GM19193 (cell line): ENCODE data around the gene OTUB2.

ENCODE experiments used
- POLR2A ChIP-seq: IDR thresholded peaks from 4 replicates; pipeline ENCODE4 v1.6.1; 2011; ENCODE audit not compliant: insufficient read depth, insufficient read length; ENCODE audit errors: extremely low read depth

Gene OTUB2

DNA sequence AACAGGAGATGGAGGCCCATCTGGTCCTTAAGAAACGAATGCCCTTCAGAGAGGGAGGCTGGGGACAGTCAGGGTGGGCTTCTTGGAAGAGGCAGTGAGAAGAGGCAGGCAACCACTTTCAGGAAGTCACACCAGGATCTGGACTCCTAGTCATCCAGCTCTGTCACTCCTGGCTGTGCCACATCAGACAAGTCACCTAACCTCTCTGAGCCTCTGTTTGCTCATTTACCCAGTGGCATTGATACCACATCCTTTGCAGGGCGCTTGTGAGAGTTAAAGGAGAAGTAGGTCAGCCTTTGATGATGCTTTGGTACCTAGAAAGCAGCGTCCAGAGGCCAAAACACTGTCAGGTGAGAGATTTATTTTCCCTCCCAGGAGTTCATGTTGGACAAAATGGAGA, 17.9 kb upstream of the OTUB2 start:
- no peak for TF ChIP-seq POLR2A

DNA sequence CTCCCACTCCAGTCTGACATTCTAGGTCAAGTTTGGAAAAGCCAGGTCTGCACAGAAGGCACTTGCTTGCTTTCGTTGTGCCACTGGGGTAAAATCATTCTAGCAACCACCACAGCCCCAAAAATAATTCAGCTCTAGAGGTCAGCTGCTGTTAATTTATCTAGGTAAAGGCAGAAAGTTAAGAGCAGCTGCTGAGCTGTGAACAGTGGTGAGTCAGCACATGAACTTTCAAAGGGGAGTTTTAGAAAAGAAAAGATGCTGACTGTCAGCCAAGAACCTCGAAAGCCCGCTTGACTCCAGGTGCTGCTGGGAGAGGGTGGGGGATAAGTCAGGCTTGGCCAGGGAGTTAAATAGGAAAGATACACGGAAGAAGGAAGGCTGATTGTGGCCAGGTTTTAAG, 16.4 kb upstream of the OTUB2 start:
- no peak for TF ChIP-seq POLR2A

DNA sequence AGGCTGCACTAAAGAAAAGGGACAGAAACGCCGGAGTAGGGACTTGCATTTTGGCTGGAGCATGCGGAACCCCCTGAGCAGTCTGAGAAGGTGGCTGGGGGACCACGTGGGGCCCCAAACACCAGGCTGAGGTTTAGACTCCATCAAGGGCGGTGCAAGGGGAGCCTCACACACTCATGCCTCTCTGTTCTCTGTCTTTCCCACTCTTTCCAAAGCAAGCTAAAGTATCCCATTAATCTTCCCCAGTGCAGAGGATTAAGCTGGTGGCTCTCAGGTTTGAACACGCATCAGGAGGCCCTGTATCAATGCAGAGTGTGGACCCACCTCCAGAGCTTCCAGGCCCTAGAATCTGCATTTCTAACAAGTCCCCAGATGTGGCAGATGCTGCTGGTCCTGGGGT, 15.5 kb upstream of the OTUB2 start:
- no peak for TF ChIP-seq POLR2A

DNA sequence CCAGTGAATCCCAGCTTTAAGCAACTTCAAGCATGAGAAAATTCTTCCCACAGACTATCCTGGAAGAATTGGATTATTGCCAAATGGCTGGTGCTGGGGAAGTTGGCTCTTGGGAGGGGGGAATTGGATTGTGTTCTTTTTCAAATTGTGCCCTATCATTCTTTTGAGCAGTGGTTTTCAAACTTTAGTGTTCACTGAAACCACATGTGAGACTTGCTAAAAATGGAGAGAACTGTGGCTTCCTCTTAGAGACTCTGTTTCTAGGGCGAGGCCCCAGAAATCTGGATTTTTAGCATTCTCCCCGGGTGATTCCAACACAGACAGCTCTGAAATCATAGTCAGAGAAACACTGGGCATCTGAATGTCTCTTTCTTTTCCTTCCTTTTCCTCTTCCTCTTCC, 14.3 kb upstream of the OTUB2 start:
- no peak for TF ChIP-seq POLR2A

DNA sequence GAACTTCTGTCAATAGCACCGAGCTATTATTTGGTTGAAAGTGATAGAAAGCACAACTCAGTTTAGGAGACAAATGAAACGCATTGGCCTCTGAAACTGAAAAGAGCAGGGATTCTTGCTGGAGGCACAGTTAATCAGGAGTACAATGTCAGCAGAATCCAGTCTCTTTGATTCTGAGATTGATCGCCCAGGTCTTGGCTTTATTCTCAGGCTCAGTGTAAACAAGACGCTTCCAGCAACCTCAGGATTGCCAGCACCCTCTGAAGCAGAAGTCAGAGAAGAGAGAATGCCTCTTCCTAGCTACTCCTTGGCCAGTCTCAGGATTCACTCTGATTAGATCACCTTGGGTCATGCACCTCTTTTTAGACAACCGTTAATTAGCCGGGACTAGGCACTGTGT, 11.8 kb upstream of the OTUB2 start:
- TF ChIP-seq POLR2A: no peak

- no peak for TF ChIP-seq POLR2A
Measured at GRCh38 chr14:94015223-94015622, 10.9 kb upstream of the OTUB2 start.

DNA sequence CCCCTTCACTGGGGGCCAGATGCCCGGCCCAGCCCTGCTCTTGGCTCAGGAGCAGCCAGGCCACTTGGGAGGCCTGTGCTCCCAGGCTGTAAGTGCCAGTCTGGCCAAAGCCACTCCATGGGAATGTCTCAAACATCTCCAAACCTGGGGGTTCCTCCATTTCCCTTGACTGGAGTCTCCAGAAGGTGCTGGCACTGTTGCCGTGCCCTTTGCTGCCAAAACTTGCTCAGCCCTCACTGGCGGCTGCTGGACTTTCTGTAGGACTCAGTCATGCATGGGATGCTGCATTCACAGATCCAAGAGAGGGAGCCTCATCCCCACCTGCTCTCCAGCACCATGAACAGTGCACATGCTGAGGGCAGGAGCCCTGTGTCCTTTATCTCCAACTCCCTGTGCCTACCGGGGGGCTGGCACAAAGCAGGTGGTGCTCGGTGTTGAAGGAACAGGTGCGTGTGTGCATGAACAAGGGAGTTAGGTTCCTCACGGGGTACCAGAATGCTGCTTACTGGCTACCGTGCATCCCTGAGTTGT, 9.6 kb upstream of the OTUB2 start:
- no peak for TF ChIP-seq POLR2A

- no peak for TF ChIP-seq POLR2A
Measured at GRCh38 chr14:94018308-94018707, 7.8 kb upstream of the OTUB2 start.

GRCh38 chr14:94019329-94019728, 6.8 kb upstream of the OTUB2 start:
- no peak for TF ChIP-seq POLR2A

DNA sequence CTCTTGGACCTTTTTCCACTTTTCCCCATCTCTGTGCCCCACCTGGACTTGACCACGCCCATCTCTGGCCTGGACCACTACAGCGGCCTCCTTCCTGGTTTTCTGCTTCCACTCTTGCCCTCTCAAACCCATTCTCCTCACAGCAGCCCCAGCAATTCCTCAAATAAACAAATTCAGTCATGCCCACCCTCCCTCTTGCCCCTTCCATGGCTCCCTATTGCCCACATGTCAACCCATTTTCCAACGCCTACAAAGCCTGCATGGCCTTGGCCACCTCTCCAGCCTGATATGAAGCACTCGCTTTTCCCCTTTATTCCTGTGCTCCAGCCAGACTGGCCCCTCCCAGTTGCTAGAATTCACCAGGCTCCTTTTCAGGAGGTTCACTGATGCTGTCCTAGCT, 5.9 kb upstream of the OTUB2 start:
- TF ChIP-seq POLR2A: no peak

DNA sequence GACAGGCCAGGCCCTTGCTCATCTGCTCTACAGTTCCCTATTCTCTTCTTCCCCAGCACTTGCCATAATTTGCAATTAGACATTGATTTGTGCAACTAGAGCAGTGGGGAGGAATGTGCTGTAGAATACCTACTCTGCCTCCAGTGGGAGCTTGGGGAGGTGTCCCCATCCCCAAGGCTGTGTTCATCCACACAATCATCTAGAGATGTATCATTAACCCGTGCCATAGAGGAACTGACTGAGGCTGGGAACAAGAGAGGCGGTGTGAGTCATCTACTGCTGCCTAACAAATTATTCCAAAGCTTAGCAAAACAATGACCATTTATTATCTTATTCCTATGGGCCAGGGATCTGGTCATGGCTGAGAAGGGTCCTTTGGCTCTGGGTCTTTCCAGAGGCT, 5.1 kb upstream of the OTUB2 start:
- no peak for TF ChIP-seq POLR2A

GRCh38 chr14:94021416-94022157, 4.6 kb upstream of the OTUB2 start:
- TF ChIP-seq POLR2A: no peak

- TF ChIP-seq POLR2A: no peak
Measured at GRCh38 chr14:94022532-94023411, 3.4 kb upstream of the OTUB2 start.

DNA sequence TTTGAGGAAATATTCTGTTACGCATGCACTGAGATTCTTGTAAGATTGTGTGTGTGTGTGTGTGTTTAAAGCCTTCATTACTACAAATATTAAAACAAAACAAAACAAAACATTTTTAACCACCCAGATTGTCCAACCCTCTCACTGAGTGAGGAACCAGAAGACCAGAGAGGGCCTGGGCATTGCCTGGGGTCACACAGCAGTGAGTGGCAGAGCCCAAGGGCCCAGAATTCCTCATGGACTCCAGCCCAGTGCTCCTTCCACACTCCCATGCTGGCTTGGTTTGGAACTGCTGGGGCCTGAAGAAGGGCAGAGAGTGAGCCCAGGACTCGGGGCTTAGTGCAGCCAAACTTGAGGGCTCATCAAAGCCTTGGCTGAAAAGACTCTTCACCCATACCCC, 1.6 kb upstream of the OTUB2 start:
- TF ChIP-seq POLR2A: no peak

DNA sequence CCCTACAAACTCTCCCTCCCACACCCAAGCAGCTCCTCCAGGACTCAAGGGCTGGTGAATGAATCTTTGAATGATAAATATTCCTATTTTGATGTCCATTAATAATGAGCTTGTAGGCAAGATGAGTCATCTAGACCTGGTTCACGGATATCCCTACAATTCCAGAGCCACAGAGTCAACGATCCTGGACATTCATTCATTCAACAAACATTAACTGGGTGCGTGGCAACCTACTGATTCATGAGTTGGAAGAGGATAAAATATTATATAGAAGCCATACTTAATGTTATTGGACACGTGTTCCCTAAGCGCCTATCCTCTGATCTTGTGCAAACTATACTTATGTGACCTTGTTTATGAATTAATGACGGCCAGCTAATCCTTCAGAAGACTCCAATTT, 420 bp upstream of the OTUB2 start:
- no peak for TF ChIP-seq POLR2A
